ENCODE data around the gene TSPAN9. TPM values are rescaled to one million over a fixed set of nuclear protein-coding genes. Genes with fewer than 3 reads are reported as not detected.
"Not testable (repeated sequence)": the region's sequence is repeated elsewhere in the genome, so short reads cannot be mapped to it uniquely, and the experiment has no call there.

Gene TSPAN9
- total RNA-seq, 1 donor: 8.1 TPM

DNA sequence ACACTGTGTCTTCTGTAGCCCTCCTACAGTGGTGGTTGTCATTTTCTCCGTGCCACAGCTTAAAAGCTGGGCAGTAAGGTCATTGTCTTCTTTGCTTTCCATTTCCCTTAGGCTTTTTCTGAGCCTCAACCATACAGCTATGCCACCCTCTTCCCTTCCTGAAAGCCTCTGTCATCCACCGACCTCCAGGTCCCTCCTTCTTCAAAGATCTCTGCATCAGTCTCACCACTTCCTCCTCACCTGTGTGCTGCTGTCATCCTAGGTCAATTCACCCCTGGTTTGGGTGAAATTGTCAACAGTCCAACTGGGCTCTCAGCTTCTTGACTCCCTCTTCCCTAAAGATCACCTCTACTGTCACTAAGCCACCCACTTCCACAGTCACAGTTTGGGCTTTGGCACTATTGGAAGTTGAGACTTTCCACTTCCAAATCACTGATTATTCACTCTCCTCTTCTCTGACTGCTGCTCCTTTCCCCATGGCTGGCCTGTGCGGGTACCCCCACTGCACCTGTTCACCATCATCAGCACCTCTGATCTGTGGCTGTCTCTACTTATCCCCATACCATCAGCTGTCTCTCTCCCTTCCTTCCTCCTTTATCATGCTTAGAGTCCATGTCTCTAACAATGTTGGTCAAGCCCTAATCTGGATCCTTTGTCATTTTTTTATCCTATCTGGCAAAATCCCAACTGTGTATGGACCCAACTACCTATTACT, 15.5 kb upstream of the TSPAN9 start:
- DNase-seq (ENCODE audit: low read depth): no peak
- H3K4me3 ChIP-seq (ENCODE audit: low read depth, low read length): no peak overlapping the region

DNA sequence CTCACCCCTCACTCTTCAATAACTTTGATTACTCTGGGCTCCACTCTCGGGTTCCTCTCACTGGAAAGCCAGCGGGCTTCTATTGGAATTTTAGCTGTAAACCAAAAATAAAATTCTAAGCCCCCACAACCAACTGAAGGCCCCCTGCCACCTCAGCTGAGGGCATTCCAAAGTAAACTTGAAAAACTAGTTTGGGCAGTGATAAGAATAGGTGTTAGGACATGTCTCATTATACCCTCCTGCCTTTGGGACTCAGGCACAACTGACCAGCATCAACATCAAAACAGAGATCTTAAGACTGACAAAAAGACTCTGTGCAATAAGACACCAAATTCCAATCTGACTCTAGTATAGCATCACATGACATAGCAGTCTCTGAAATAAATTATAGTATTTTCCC, 11.9 kb upstream of the TSPAN9 start:
- H3K4me3 ChIP-seq (ENCODE audit: low read depth, low read length): no peak overlapping the region
- DNase-seq (ENCODE audit: low read depth): no peak
- TF ChIP-seq, protein P1, sequence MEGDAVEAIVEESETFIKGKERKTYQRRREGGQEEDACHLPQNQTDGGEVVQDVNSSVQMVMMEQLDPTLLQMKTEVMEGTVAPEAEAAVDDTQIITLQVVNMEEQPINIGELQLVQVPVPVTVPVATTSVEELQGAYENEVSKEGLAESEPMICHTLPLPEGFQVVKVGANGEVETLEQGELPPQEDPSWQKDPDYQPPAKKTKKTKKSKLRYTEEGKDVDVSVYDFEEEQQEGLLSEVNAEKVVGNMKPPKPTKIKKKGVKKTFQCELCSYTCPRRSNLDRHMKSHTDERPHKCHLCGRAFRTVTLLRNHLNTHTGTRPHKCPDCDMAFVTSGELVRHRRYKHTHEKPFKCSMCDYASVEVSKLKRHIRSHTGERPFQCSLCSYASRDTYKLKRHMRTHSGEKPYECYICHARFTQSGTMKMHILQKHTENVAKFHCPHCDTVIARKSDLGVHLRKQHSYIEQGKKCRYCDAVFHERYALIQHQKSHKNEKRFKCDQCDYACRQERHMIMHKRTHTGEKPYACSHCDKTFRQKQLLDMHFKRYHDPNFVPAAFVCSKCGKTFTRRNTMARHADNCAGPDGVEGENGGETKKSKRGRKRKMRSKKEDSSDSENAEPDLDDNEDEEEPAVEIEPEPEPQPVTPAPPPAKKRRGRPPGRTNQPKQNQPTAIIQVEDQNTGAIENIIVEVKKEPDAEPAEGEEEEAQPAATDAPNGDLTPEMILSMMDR (IDR thresholded peaks at IDR 0.05; ENCODE audit: insufficient read depth, low read length): no peak

More for the DNA sequence above, 15.5 kb upstream of the TSPAN9 start:
- TF ChIP-seq, protein P1 (IDR thresholded peaks at IDR 0.05; ENCODE audit: insufficient read depth, low read length): no peak

DNA sequence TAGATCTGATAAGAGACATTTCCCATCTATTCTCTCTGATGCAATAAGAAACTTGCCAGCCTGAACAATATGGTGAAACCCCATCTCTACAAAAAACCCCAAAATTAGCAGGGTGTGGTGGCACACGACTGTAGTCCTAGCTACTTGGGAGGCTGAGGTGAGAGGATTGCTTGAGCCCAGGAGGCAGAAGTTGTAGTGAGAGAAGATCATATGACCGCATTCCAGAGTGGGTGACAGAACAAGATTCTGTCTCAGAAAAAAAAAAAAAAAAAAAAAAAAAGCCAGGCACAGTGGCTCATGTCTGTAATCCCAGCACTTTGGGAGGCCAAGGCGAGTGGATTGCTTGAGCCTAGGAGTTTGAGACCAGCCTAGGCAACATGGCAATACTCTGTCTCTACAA, 11.3 kb upstream of the TSPAN9 start:
- not testable (repeated sequence) for DNase-seq (ENCODE audit: low read depth); H3K4me3 ChIP-seq (ENCODE audit: low read depth, low read length)

DNA sequence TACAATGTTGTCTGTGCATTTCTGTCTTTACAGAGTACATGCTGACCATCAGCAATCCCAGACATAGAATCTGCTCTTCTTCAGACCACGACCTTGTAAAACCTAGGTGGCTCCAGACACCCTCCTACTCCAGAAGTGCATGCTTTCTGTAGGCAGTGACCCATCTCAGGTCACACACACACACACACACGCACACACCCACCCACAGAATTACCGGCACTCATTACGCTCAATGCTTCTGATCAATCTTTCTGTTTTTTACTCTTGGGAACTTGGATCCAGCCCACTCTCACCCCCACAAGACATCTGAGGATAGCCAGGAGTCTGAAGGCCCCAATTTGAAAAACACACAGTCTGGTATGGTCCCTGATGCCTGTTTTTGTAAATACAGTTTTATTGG, 7.5 kb upstream of the TSPAN9 start:
- TF ChIP-seq, protein P1 (IDR thresholded peaks at IDR 0.05; ENCODE audit: insufficient read depth, low read length): no peak
- H3K4me3 ChIP-seq (ENCODE audit: low read depth, low read length): no peak overlapping the region
- no peak for DNase-seq (ENCODE audit: low read depth)

DNA sequence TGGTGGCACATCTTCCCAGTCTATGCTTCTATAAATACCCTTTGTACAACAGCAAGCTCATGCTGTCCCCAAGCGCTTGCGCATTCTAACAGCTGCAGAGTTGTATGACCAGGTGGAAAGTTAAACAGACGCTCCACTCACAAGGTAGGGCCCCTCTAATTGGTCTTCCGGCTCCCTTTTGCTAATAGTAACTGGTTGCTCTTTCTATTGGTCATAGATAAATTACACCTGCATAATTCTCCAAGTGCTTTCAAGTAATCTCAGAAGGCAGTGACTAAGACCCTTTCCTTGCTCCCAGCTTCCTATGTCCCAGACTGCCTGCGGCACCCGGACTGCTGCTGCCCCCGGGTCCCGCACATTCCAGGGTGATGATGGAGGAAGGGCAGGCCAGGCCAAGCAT, 6.1 kb upstream of the TSPAN9 start:
- TF ChIP-seq, protein P1 (IDR thresholded peaks at IDR 0.05; ENCODE audit: insufficient read depth, low read length): no peak
- H3K4me3 ChIP-seq (ENCODE audit: low read depth, low read length): no peak overlapping the region
- DNase-seq (ENCODE audit: low read depth): no peak

DNA sequence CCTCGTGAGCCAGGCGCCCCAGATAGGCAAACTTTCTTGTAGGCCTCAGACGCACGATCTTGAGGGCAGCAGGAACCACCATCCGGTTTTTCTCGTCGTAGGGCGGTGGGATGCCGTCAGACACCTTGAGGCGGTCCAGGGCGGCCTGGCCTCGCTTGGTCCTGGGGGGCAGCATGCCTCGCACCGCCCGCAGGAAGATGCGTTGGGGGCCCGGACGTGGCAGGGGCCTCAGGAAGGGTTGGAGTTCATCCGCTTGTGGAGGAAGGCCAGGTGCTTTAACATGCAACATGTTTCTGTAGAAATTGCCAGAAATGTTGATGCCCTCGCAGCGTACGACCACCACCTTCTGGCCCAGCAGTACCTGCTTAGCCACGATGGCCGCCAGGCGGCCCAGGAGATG, 5.5 kb upstream of the TSPAN9 start:
- no peak overlapping the region for H3K4me3 ChIP-seq (ENCODE audit: low read depth, low read length)
- no peak for DNase-seq (ENCODE audit: low read depth)
- TF ChIP-seq, protein P1 (IDR thresholded peaks at IDR 0.05; ENCODE audit: insufficient read depth, low read length): no peak

DNA sequence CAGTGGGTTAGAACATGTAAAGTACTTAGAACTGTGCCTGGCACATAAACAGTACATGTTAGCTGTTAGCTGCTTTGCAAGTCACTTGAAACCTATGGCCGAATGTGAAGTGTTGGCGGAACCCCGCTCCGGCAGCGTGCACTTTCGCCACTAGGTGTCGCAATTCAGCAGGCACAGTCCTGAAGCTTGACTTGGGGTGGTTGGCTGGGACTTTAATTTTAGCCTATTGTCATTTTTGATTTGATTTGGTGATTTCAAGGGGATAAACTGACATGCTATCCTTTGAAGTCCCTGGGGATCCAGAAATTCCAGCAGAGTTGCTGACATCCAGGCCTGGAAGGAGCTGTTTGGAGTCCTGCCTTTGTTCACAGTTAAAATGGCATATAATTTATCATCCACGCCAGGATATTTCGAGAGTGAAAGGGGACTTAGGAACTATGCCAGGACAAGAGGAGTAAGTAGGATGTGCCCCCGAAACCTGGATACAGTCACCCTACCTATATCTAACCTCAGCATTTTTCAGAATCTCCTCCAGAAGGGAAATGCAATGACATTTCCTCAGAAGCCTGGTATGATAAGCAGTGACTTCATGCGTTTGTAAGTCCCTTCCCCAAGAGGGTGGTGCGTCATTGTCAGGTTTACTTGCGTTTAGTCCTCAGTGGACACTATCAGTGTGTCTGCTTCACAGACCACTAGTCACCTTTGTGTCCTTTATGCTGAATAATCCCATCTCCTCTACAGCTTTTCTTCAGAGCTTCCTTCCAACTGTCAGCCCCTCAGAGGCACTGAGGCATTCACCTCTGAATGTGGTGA, 3.5 kb upstream of the TSPAN9 start:
- TF ChIP-seq, protein P1 (IDR thresholded peaks at IDR 0.05; ENCODE audit: insufficient read depth, low read length): peak; percentile 99
- H3K4me3 ChIP-seq (ENCODE audit: low read depth, low read length): no peak overlapping the region
- peak; percentile 88 for DNase-seq (ENCODE audit: low read depth)

All from fibroblast of the aortic adventitia (primary cell).